Limb (tissue), 2 donors: ENCODE data around the gene LGR4.
A peak's percentile ranks its signal among the peaks of the same experiment; 100 is the strongest.

Source experiments
- DNase-seq, 2 donors: peaks; one replicate each; pipeline ENCODE4 v3.0.0-alpha.2; 2016; ENCODE audit errors: extremely low spot score in 2 of 2

LGR4 gene

GRCh38 chr11:27431808-27432207 lies 40.8 kb downstream of the LGR4 start:
- DNase-seq: no peak

DNA sequence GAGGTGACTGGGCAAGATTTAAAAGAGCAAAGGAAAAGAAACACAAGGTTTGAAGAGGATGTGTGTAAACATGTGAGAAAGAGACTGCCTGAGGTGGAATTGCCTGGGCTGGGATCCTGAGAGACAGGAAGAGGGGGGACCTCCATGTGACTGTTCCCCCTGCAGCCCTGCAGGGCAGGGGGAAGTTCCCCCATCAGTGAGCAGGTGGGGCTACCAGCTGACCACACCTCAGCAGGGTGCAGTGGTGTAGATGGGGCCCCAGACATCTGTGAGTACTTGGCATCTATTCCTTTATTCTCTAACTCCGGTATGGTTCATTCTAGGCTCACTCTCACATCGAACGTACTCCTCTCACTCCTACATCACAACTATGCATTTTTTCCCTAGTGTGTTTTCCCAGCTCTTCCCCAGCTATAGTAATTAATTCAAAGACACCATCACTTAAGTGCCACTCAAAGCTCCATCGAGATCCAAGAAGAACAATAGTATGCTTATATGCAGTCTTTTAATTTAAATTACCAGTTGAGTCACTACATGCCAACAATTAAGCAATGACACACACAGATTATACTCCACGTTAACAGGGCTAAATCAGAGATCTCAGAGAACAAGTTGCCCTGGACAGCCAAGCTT lies 42.7 kb downstream of the LGR4 start:
- DNase-seq: no peak

DNA sequence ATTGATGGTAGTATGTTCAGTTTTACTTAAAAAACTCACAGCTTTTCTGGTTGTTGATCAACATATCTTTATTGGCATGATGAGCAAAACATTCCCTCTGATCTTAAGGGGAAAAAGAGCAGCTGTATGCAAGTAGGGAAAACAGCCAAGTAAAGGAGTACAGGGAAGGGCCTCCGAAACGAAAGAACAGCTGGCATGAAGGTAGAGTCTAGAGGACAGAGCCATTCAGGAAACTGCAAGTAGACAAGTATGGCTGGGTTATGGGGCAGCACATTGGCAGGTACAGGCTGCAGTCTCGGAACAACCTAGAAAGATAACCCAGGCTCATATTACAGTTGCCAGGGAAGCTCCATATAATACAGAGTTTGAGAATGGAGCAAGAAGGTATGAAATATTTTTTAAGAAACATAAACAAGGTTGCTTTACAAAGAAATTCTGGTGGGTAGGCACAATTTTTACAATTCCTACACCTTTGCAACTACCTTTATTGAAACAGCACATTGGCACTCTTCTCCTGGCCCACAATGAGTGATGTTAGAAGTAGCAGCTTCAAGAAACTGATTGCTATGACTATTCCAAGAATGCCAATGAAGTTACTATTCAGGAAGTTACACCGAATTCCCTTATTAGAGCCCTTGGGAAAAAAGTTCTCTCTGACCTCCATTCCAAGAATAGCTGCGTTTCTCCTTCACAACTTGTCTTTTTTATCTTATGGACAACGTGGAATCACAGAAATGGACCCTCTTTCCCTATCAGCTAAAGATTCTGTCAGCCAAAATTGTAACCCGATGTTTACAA lies 45.2 kb downstream of the LGR4 start:
- DNase-seq: peak in 1 of 2 donors; percentile 21

DNA sequence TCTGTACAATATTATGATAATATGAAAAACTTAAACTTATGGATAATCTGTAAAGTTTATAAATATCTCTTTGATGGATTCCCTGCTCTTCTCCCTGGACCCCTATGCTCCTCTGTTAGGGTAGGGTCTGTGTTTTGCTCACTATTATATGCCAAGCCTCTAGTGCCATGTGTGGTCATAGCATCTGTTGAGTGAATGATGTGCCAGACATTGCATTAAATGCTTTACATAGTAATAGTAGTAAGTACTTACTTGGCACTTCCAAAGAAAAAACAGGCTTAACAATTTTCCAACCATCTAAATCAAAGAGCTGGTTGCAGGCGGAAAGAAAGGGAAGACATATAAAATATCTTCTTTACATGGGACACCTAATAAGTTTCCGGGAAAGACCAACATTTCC lies 46.8 kb downstream of the LGR4 start:
- no peak for DNase-seq

DNA sequence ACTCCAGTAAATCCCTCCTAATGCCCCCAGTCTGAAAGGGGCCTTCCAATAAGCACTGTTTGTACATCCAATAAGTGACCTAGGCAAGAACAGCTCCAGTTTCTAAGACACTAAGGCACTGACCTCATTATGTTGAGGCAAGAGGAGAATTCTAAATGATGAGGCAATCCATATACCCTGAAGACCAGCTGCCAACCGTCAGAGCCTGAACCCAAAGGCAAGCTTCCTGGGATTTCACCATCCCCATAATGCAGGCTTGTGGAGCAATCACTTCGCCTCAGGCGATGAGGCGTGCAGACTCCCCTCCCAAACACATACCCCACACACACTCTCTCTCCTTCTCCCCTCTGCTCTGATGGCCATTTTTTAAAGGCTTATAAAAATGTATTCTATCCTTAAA lies 49.5 kb downstream of the LGR4 start:
- peak in 1 of 2 donors; percentile 34 for DNase-seq

DNA sequence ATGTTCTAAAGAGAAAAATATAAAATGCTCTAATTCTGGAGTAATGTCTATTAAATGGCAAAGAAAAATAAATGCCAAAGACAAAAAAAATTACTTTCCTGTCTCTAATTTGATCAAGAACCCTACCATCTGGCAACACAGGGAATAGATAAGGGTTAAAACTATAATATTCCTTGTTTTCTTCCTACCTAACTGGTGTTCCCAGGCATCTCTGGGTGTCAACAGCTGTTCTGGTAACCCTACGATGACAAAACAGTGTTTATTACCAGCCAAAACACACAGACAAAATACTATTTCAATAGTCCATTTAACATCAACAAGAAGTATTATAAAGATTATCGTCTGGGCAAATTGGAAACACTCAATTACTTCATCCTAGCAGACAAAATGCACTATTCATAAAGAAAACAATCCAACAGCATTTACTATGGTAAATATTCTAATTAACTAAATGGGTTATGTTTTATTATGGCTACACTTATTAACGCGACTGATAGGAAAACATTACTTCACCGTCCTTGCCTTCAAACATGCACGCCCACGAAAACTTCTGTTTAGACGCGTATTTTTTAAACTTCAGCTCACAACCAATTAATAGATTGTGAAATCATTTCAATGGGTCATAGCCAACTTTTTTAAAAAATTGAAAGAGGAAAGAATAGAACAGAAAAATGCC lies 50.6 kb downstream of the LGR4 start:
- DNase-seq: no peak

GRCh38 chr11:27420722-27421572 lies 51.6 kb downstream of the LGR4 start:
- no peak for DNase-seq

DNA sequence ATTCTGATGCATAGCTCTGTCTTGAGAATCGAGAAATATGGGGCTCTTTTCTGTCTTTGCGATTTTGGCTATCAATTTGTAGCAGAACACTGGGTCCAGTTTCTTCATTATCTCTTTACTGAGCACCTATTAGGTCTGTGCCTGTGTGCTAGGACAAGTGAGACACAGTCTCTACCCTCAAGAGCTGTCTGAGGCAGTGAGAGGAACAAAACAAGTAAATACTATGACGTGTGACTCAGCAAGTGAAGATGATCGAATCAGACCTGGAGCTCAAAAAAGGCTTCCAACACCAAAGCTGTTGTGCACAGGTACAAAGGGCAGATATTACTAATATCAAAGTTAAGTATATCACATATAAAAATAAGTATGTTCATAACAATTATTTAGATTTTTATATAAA lies 52.4 kb downstream of the LGR4 start:
- DNase-seq: no peak

DNA sequence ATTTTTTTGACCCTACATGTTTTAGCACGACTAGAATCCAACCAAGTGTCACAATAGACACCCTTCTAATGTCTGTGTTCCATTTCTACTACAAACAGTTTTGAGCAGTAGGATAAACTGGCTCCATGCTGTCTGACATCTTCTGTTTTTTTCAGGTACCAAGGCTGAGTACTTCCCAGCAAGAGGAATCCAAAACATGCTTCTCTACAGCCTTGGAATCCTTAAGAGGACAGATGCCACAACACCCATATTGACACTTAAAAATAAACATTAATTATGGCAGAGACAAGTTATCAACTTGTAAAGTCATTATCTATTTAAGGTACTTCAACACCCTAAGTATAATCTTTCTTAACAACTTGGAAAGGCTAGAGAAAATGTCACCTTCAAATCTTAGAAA lies 54.2 kb downstream of the LGR4 start:
- no peak for DNase-seq

GRCh38 chr11:27416568-27417176 lies 55.9 kb downstream of the LGR4 start:
- DNase-seq: no peak

- no peak for DNase-seq
Measured at GRCh38 chr11:27414644-27415043, 57.9 kb downstream of the LGR4 start.

GRCh38 chr11:27413218-27413617 lies 59.4 kb downstream of the LGR4 start:
- no peak for DNase-seq

DNA sequence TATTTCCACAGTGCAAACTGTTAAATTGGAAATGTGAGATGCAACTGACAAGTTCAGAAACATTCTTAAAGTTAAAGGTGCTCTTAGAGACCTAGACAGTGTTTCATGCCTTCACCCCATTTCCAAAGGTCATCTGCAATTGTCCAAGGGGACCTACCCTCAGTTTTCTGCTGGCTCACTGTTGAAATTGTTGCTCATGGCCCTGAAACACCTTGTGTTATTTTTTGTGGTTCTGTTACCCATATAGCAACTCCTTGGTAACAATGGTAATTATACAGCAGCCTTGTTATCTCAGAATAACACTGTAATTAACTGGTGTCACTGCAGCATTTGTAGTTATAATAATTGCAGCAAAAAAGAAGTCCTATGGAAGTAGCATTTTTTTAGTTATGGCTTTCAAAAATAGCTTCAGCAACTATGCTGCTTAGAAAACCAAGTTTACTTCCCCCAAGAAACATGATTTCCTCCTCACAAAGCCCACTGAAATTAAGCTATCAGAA lies 60.3 kb downstream of the LGR4 start:
- no peak for DNase-seq

- DNase-seq: no peak
Measured at GRCh38 chr11:27411328-27411727, 61.3 kb downstream of the LGR4 start.

- peak in 1 of 2 donors; percentile 44 for DNase-seq
Measured at GRCh38 chr11:27410272-27410671, 62.3 kb downstream of the LGR4 start.

GRCh38 chr11:27409742-27410141 lies 62.8 kb downstream of the LGR4 start:
- DNase-seq: no peak

GRCh38 chr11:27409049-27409448 lies 63.5 kb downstream of the LGR4 start:
- no peak for DNase-seq

GRCh38 chr11:27408246-27408800 lies 64.3 kb downstream of the LGR4 start:
- DNase-seq: no peak

DNA sequence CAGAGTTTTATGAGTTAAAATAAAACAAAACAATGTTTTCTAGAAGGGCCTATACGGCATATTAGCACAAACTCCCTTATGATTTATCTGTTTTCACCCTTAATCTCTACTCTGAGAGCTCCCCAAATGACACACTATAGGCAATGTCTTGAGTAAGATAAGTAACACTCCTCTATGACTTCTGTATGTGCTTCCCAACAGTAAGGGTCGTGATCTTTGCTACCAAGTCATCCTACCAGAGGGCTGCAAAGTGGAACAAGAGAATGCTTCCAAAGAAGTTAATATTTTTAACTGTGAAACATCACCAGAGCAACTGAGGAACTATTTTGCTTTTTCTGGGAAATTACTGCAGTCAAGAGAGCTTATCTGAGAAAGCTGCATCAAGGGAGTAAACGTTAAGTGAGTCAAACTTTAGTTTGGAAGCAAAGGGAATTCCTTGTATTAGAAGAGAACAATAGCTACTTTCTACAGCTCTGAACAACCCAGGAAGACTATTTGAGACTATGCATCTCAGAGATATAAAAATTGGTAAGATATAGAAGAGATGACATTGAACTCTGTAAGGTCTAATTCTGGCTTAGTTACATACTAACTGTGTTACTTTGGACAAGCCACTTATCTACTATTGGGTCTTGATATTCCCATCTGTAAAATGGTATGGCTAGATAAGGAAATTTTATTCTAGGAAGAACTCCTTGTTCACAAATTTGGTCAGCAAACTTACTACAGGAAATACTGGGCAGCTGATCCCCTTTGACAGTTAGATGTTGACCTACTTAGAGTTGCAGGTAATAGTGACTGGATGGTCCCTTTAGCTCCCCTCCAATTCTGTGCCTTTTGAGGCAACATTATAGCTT lies 65.9 kb downstream of the LGR4 start:
- no peak for DNase-seq

GRCh38 chr11:27405134-27405533 lies 67.5 kb downstream of the LGR4 start:
- no peak for DNase-seq
